ENCODE results near the gene PYY.

DNA sequence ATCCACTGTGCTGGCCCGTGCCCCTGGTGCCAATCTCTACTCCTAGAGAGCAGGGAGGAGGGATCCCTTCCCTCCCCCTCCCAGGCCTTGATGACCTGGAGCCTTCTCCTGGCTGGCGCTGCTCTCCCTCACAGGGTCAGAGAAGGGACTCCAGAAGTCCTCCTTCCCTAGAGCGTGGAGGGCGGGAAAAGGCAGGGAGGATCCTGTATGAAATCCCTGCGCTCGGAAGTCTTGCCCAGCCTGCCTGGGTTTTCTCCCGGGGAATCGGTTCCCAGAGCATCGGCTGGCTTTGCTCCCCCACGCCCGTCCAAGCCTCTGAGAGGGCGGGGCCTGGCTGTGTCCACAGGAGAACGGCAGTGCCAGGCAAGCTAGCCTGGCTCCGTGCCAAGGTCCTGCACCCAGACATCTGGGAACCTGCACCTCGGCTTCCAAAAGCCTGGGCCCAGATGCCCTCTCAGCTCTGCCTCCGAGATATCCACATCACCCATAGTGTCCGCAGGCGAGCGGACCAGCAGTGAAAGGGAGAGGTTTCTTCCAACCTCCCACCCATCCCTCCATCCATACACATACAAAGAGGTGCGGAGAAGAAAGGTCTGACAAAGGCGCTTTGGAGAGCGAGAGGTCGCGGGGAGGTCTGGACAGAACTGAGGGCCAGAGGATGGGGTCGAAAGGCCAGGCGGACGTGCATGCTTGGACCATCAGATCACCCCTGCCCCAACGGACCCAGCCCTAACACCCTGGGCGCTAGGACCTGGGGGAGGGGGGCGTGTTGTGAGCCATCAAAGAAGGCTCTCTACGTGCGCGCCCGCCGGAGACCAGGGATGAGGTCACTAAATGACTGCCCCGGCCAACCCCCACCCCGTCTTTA is 47.5 kb downstream of the PYY start:
- no peak for TF ChIP-seq CTCF (conservative IDR thresholded peaks at IDR 0.05; ENCODE audit: low read depth, low read length)
- TF ChIP-seq EZH2 (IDR thresholded peaks at IDR 0.05; ENCODE audit: low read length, unreplicated experiment), result no peak
